SHP77 treated with DMSO at 0.1 percent for 48 hours (cell line): ENCODE data around the gene FAM177B.

Source experiments
- DNase-seq: peaks from one replicate; lab custom pipeline; 2025; lab: John Stamatoyannopoulos, UW

The FAM177B gene

DNA sequence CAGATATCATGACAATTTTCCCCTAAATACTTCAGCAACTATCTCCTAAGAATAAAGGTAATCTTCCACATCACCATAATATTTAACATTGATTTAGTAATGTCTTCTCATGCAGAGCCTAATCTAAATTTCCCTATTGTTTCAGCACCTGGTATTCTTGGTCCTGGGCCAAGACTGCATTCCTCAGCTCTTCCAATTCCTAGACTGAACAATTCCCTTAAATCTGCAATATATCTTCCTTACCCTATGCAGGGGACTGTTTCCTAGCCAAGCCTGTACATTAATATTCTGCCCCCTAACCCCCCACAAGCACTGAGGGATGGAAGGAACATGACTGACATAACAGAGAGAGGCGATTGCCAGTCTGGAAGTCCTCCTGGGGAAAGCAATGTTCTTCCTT lies 49.1 kb downstream of the FAM177B start:
- DNase-seq = no peak

DNA sequence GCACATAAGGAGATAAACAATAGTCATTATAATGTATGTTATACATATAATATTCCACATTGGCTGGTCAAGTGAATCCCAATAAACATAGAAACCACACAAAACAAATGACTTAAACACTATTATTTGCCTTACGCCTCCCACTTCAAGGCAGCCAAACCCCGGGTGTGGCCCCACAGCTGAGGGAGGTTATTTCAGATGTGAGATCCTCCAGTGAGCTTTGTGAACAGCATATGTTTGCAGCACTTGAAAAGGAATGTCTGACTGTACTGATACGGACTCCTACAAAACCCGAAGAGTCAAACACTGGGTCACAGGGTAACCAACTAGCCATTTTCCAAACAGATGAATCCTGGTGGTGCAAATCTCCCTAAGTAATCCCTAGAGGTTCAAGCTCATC lies 50.7 kb downstream of the FAM177B start:
- DNase-seq = no peak

DNA sequence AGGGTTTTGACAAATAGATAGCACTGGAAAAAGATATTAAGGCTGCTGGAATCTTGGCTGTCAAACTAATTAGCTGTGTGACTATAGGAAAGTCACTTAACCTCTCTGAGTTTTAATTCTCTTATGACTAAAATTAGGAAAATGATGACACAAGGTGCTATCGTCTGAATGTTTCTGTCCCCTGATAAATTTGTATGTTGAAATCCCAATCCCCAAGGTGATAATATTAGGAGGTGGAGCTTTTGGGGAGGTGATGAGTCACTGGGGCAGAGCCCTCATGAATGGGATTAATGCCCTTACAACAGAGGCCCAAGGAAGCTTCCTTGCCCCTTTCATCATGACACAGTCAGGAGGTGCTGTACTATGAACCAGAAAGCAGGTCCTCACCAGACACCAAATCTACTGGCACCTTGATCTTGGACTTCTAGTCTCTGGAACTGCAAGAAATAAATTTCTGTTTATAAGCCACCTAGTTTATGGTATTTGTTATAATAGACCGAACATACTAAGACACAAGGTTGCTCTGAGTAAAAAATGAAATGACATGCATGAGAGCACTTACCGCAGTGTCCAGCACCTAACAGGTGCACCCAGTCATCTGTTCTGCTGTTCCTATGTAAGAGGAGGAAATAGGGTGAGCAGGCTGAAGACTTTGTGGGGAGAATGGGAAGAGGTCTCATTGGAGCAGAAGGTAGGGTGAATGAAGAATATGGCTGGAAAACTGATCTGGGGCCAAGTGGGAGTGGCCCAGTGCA lies 51.6 kb downstream of the FAM177B start:
- DNase-seq = no peak

DNA sequence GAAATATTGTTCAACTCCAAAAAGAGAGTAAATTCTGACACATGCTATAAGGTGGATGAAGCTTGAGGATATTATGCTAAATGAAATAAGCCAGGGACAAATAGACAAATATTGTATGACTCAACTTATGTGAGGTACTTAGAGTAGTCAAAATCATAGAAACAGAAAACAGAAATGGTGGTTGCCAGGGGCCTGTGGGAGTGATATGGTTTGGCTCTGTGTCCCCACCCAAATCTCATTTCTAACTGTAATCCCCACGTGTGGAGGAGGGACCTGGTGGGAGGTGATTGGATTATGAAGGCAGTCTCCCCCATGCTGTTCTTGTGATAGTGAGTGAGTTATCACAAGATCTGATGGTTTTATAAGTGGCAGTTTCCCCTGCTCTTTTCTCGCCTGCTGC lies 53.1 kb downstream of the FAM177B start:
- DNase-seq = no peak

DNA sequence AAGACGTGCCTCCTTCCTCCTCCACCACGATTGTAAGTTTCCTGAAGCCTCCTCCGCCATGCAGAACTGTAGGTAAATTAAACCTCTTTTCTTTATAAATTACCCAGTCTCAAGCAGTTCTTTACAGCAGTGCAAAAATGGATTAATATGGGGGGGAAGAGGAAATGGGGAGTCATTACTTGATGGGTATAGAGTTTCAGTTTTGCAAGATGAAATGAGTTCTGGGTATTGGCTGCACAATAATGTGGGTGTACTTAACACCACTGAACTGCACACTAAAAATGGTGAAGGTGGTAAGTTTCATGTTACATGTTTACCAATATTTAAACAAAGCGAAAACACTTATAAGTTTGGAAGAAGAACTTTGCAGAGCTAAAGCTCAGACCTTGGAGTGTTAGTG lies 53.5 kb downstream of the FAM177B start:
- DNase-seq = no peak

DNA sequence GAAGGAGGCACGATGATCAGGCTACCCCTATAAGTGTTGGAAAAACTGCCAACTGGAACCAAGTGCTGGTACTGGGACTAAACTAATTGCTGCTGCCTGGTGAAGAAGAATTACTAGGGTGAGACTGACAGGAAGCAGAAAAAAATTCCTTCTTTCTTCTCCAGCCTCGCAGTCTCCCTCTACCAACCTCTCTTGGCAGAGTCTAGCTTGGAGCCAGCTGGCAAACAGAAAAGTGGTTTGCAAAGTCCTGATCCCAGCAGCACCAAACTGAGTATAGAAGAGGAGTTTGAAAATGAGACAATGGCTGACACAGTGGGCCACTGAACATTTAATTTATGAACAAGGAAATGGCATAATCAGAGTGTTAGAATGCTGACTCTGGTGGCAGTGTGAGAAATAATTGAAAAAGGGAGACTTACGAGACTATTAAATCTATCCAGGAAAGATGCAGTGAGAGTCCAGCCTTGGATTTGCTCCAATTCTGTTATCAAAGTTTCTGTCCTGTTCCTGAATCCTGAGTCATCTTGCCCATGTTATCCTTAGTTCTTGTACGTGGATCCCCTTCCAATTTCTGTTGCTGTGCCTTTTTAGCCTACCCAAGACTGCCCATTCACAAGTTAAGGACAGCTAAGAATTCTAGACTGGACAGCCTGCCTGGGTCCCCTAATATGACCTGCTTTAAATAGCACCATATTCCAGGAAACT lies 54.2 kb downstream of the FAM177B start:
- no peak for DNase-seq

DNA sequence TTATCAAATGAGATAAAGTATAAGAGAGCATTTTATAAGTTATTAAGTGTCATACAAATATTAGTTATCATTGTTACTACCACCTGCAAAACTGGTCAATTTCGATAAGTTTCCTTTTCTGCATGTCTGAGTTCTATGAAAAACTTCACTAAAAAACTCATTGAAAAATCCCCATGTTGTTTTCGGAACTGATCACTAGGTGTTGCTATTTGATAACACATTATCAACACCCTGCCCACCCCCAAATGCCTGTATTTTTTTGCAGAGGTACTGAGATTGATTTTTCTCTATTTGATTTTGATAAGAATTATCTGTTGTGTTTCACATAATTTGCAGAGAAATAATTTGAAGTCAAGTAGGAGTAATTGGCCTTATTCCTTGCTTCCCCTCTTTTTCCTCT lies 55.7 kb downstream of the FAM177B start:
- no peak for DNase-seq

DNA sequence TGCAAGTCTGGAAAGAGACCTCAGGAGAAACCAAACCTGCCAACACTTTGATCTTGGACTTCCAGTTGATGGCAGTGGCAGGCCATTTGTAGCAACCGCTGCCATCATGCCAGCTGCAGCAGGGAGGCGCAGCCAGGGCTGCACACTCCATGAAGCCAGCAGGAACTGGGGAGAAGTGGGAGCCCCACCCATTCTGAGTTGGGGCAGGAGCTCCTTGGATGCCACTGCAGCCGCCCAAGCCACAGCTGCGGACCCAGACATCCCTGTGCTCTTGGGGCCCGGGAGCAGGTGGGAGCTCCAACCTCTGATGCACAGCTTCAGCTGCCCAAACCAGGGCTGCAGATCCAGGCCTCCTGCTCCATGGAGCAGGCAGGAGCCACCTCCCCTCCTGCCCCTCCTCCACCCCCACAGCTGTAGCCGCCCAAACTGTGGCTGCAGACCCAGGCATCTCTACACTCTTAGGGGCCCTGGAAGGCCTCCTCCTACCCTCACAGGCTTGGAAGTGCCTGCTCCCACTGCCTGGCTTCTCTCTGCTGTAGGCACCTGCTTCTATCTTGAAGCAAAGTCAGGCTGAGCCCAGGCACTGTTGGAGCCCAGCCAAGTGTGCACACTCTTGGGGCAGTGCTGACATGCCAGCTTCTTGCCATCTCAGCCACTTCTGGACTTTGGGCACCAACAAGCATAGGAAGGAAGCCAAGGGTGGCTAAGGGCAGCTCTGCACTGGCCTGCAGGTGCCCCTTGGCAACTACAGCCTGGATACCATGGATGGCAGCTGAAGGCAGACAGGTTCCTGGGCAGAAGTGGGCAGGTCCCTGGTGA lies 57.9 kb downstream of the FAM177B start:
- peak; percentile 17 for DNase-seq

DNA sequence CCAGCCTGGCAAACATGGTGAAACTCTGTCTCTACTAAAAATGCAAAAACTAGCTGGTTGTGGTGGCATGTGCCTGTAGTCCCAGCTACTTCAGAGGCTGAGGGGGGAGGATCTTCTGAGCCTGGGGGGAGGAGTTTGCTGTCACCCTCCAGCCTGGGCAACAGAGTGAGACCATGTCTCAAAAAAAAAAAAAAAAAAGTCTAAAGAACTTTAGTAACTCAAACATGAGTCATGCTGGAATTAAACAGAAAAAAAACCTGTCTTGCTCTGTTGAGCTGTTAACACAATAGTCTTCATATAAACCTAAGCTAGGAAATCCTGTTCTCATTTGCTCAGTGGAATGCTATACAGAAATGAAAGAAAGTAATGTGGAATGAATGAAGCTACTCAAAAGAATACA lies 61.1 kb downstream of the FAM177B start:
- DNase-seq = no peak

DNA sequence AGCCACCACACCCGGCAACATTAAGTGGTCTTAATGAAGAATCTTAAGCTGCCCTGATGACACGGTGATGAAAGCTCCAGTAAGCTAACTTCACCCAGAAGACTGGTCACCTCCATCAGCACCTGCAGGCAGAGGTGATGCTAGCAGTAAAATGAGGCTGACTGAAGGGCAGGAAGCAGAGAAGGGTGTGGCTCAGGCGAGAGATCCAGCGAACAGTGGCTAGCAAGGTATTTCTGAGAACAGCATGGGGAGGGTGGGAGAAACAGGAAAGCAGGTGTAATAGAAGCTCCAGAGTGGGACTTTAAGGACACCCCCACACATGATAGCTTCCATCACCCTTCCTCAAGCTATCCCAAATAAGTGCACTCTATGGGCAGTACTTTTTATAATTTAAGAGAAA lies 62.0 kb downstream of the FAM177B start:
- no peak for DNase-seq
